ENCODE results near the gene TSSK2.

The TSSK2 gene

GRCh38 chr22:19172213-19173046 is 41.3 kb downstream of the TSSK2 start:
- TF ChIP-seq, protein P1, sequence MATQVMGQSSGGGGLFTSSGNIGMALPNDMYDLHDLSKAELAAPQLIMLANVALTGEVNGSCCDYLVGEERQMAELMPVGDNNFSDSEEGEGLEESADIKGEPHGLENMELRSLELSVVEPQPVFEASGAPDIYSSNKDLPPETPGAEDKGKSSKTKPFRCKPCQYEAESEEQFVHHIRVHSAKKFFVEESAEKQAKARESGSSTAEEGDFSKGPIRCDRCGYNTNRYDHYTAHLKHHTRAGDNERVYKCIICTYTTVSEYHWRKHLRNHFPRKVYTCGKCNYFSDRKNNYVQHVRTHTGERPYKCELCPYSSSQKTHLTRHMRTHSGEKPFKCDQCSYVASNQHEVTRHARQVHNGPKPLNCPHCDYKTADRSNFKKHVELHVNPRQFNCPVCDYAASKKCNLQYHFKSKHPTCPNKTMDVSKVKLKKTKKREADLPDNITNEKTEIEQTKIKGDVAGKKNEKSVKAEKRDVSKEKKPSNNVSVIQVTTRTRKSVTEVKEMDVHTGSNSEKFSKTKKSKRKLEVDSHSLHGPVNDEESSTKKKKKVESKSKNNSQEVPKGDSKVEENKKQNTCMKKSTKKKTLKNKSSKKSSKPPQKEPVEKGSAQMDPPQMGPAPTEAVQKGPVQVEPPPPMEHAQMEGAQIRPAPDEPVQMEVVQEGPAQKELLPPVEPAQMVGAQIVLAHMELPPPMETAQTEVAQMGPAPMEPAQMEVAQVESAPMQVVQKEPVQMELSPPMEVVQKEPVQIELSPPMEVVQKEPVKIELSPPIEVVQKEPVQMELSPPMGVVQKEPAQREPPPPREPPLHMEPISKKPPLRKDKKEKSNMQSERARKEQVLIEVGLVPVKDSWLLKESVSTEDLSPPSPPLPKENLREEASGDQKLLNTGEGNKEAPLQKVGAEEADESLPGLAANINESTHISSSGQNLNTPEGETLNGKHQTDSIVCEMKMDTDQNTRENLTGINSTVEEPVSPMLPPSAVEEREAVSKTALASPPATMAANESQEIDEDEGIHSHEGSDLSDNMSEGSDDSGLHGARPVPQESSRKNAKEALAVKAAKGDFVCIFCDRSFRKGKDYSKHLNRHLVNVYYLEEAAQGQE (IDR thresholded peaks at IDR 0.05; ENCODE audit: insufficient read depth in 1 of 2, low read depth in 2 of 2, low read length in 2 of 2) = no peak
- no peak for TF ChIP-seq POLR2AphosphoS5 (IDR thresholded peaks at IDR 0.05; ENCODE audit: low read depth, low read length)
- TF ChIP-seq SIN3A (IDR thresholded peaks at IDR 0.05; ENCODE audit: borderline replicate concordance, insufficient read depth, low read length) = no peak

DNA sequence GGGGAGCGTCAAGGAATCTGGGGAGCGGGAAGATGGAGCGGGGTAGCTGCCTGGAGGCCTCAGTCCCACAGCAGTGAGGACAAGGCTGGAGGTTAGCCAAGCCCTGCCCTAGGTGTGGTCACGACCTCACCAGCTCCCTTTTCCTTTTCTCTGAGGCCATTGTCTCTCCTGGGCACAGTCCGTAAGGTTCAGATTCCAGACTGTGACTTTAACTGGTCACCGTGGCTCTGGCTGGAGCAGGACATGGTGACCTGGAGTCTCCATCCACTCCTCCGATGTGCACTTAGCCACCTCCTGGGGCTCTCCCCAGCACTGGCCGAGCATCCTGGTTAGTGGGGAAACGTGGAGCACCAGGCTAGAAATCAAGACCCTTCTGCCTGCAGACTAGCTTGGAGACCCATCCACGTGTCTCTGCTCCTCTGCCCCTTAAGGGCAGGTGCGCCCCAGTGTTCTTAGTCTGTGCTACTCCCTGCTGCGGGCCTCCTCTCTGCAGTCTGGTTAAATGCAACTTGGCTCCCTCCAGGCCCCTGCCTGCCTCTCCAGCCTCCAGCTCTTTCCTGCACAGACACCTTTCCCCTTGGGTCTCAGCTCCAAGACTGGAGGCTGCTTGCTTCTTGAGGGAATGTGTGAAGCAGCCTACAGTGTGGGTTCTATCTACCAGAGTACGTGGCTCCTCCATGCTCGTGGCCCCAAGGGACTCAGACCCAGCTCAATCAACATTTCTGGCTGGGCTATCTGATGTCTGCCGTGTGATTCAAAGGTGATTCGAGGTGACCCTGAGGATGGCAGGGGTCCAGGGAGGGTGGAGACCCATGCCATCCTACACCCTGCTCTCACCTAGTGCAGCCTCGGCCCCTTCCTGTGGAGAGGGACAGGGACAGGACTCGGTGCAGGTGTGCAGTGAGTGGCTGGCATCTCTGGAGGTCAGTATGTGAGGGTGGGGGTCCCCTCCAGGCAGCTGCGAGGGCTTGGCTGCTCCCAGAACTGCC is 42.2 kb downstream of the TSSK2 start:
- TF ChIP-seq, protein P1 (IDR thresholded peaks at IDR 0.05; ENCODE audit: insufficient read depth in 1 of 2, low read depth in 2 of 2, low read length in 2 of 2) = no peak
- TF ChIP-seq TAF1 (IDR thresholded peaks at IDR 0.05; ENCODE audit: borderline replicate concordance, insufficient read depth, low read length) = no peak
- TF ChIP-seq FOXP2 (optimal IDR thresholded peaks at IDR 0.05; ENCODE audit: borderline replicate concordance, extremely low read depth, extremely low read length, insufficient read depth) = no peak
- TF ChIP-seq SIN3A (IDR thresholded peaks at IDR 0.05; ENCODE audit: borderline replicate concordance, insufficient read depth, low read length) = no peak
- TF ChIP-seq POLR2AphosphoS5 (IDR thresholded peaks at IDR 0.05; ENCODE audit: low read depth, low read length) = no peak; the same call in 1 of the 2 replicates

- TF ChIP-seq POLR2AphosphoS5 (IDR thresholded peaks at IDR 0.05; ENCODE audit: low read depth, low read length) (no peak; the same call in 1 of the 2 replicates), SIN3A (IDR thresholded peaks at IDR 0.05; ENCODE audit: borderline replicate concordance, insufficient read depth, low read length) (no peak), TAF1 (IDR thresholded peaks at IDR 0.05; ENCODE audit: borderline replicate concordance, insufficient read depth, low read length) (no peak), FOXP2 (optimal IDR thresholded peaks at IDR 0.05; ENCODE audit: borderline replicate concordance, extremely low read depth, extremely low read length, insufficient read depth) (no peak)
- TF ChIP-seq, protein P1 (IDR thresholded peaks at IDR 0.05; ENCODE audit: insufficient read depth in 1 of 2, low read depth in 2 of 2, low read length in 2 of 2) = no peak
These were observed 43.3 kb downstream of the TSSK2 start for GRCh38 chr22:19174106-19175025.

DNA sequence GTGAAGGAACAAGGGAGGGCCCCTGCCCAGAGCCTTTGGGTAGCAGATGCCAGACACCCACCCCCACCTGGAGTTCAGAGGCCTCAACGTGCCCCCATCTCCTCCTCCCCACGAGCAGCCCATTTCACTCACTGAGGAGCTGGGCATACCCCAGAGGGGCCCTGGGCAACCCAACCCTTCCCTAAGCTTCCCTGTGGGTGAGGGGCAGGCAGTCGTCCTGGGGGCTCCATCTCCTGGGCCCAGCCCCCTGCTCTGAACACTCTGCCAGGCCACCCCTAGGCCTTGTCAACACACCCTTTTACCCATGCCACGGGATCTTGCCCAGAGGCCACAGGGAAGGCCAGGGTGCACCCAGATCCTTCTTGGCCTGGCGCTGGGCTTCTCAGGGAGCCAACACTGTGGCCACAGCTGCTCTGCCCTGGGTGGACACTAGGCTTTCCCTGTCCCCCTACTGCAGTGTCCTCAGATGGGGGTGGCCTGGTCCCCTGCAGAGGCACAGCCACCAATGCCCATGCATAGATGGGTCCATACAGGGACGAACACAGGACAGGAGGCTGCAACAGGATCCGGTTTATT is 44.0 kb downstream of the TSSK2 start:
- no peak for TF ChIP-seq TAF1 (IDR thresholded peaks at IDR 0.05; ENCODE audit: borderline replicate concordance, insufficient read depth, low read length)
- no peak for TF ChIP-seq SIN3A (IDR thresholded peaks at IDR 0.05; ENCODE audit: borderline replicate concordance, insufficient read depth, low read length)
- no peak for TF ChIP-seq FOXP2 (optimal IDR thresholded peaks at IDR 0.05; ENCODE audit: borderline replicate concordance, extremely low read depth, extremely low read length, insufficient read depth)
- TF ChIP-seq, protein P1 (IDR thresholded peaks at IDR 0.05; ENCODE audit: insufficient read depth in 1 of 2, low read depth in 2 of 2, low read length in 2 of 2) = no peak
- no peak for TF ChIP-seq POLR2AphosphoS5 (IDR thresholded peaks at IDR 0.05; ENCODE audit: low read depth, low read length)
